ENCODE data around the gene CHRNA5.

DNA sequence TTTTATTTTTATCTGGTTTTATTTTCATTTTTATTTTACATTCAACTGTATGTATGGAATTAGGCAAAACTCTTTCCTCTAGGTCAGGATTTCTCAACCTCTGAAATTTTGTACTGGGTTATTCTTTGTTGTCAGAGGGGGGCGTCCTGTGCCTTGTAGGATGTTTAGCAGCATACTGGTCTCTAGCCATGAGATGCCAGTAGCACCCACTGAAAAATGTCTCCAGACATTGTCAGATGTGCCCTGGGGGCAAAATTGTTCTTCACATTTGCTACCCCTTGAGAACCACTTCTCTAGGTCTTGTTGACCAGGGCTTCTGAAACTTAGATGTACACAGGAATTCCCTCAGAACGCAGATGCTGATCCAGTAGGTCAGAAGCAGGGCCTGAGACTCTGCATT is 5.4 kb downstream of the CHRNA5 start:
- TF ChIP-seq, protein P1, sequence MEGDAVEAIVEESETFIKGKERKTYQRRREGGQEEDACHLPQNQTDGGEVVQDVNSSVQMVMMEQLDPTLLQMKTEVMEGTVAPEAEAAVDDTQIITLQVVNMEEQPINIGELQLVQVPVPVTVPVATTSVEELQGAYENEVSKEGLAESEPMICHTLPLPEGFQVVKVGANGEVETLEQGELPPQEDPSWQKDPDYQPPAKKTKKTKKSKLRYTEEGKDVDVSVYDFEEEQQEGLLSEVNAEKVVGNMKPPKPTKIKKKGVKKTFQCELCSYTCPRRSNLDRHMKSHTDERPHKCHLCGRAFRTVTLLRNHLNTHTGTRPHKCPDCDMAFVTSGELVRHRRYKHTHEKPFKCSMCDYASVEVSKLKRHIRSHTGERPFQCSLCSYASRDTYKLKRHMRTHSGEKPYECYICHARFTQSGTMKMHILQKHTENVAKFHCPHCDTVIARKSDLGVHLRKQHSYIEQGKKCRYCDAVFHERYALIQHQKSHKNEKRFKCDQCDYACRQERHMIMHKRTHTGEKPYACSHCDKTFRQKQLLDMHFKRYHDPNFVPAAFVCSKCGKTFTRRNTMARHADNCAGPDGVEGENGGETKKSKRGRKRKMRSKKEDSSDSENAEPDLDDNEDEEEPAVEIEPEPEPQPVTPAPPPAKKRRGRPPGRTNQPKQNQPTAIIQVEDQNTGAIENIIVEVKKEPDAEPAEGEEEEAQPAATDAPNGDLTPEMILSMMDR (IDR thresholded peaks at IDR 0.05) = 0 out of 2 replicates have a peak, but pooled peaks have one; percentile 7
- no peak for TF ChIP-seq ZFX (IDR thresholded peaks at IDR 0.05; ENCODE audit: borderline replicate concordance)

Data from 22Rv1 (cell line).